EL (cell line): ENCODE data around the gene CACNA1C.
"Not testable (repeated sequence)": the region's sequence is repeated elsewhere in the genome, so short reads cannot be mapped to it uniquely, and the experiment has no call there.

Experiments
- DNase-seq: peaks from one replicate; pipeline ENCODE4 v3.0.0-alpha.2; 2016

Gene CACNA1C

GRCh38 chr12:2733493-2734355 is 680.9 kb downstream of the CACNA1C start:
- no peak for DNase-seq

GRCh38 chr12:2735432-2735831 is 682.6 kb downstream of the CACNA1C start:
- DNase-seq, result no peak

GRCh38 chr12:2737656-2738241 is 685.0 kb downstream of the CACNA1C start:
- DNase-seq, result no peak

- DNase-seq, result no peak
These were observed 686.3 kb downstream of the CACNA1C start for GRCh38 chr12:2739069-2739468.

- DNase-seq, result peak; percentile 45
These were observed 687.2 kb downstream of the CACNA1C start for GRCh38 chr12:2739832-2740641.

GRCh38 chr12:2742037-2742436 is 689.2 kb downstream of the CACNA1C start:
- not testable (repeated sequence) for DNase-seq

- no peak for DNase-seq
These were observed 690.7 kb downstream of the CACNA1C start for GRCh38 chr12:2743478-2743877.

- DNase-seq, result no peak
These were observed 692.9 kb downstream of the CACNA1C start for GRCh38 chr12:2745655-2746054.
